Retinal pigment epithelial cell (primary cell): ENCODE data around the gene ARMCX1.
"Not testable (repeated sequence)": the region's sequence is repeated elsewhere in the genome, so short reads cannot be mapped to it uniquely, and the experiment has no call there.

Source experiments
- DNase-seq: peaks from one replicate; pipeline ENCODE4 v3.0.0-alpha.2; 2010; ENCODE audit warnings: low read depth
- H3K4me3 ChIP-seq: 2 replicates; pipeline ENCODE4 v1.5.1; 2011; ENCODE audit warnings: mild to moderate bottlenecking, low read length, control low read depth, moderate library complexity
- CTCF ChIP-seq: conservative IDR thresholded peaks from 2 replicates; pipeline ENCODE4 v1.5.1; 2011; ENCODE audit warnings: low read depth, low read length, control low read depth, inconsistent platforms

The ARMCX1 gene

GRCh38 chrX:101552714-101553113 lies 2.4 kb downstream of the ARMCX1 start:
- DNase-seq, result no peak
- no peak for TF ChIP-seq CTCF

DNA sequence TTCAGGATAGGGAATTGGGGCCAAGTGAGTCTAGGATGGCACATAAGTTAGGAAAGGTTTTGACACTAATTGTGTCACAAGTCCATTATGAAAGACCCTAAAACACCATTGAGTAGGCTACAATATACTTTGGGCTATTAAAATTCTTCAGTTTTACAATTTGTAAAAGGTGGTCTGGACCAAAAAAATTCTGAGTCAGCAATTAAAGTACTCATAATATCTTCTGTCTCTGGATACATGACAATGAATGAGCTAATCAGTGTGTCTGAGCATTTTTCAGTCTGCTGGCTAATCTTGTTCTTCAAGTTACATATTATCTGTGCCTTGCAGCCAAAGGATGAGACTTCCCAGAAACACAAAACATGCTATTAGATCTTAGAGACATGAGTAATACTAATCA lies 14.3 kb downstream of the ARMCX1 start:
- no peak overlapping the region for H3K4me3 ChIP-seq
- no peak for DNase-seq
- no peak for TF ChIP-seq CTCF

More at GRCh38 chrX:101552714-101553113, 2.4 kb downstream of the ARMCX1 start:
- no peak overlapping the region for H3K4me3 ChIP-seq

- peak; percentile 30 for DNase-seq
- H3K4me3 ChIP-seq, result no peak overlapping the region
- peak; percentile 49 for TF ChIP-seq CTCF
These were observed 45.5 kb downstream of the ARMCX1 start for GRCh38 chrX:101595739-101596419.

- H3K4me3 ChIP-seq, DNase-seq: not testable (repeated sequence)
These were observed 49.2 kb downstream of the ARMCX1 start for GRCh38 chrX:101599592-101599991.

DNA sequence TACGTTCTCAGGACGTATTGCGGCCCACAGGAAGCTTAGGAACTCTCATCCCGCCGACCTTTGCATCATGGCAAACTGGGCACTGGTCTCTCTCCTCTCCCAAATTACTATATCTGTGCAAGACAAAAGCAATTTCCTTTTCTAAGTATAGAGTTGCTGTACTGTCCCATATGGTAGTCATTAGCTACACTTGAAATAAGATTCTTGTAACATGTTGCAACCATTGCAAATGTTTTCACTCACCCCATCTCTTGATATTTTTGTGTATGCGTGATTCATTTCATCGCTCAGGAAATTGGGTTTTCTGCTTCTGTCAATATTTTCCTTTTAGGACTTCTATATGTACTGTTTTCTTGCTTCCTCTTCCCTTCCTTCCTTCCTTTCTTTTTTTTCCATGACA lies 51.7 kb downstream of the ARMCX1 start:
- no peak for DNase-seq
- TF ChIP-seq CTCF, result no peak
- no peak overlapping the region for H3K4me3 ChIP-seq
